ENCODE data around the gene AGBL4. TPM values are rescaled to one million over a fixed set of nuclear protein-coding genes. Genes with fewer than 3 reads are reported as not detected.

AGBL4 gene
- total and polyA plus RNA-seq, 9 of the 15 experiments (the other 6 are each of a cell fraction or from before 2014, with no cell fraction given), result 0.11 TPM; not detected in 7

DNA sequence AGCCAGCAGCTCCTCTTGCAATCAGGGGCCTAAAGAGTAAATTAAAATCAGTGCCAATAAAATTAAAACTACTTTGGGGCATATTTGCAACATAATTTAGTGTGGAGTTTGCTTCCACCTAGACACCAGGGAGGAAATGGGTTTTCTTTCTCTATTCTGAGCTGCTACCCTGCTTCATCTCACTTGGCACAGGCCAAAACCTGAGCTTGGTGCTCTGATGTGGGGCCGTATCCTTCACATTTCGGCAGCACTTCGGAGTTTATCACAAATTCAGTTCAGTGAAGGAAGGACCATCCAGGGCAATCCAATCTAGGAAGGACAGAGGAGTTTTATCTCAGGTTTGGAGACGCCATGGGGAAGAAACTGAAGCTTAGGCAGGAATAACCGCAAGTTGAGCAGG is 1428.1 kb downstream of the AGBL4 start (continued):
- TF ChIP-seq WHSC1 (IDR thresholded peaks at IDR 0.05; ENCODE audit: low read length), result no peak

- no peak for ATAC-seq
- Histone ChIP-seq H3K9me1 (ENCODE audit: control insufficient read depth, insufficient read depth, low read length) (no peaks in the 10 kb centered on the region), H3K36me3 (ENCODE audit: control insufficient read depth, insufficient read depth, low read length) (no peaks in the 10 kb centered on the region), H2AFZ (ENCODE audit: low read depth, low read length) (no peak overlapping the region), H3K4me1 (replicated peaks in 1 of 2; ENCODE audit: control insufficient read depth in 2 of 2, insufficient read depth in 2 of 2, low read length in 2 of 2) (no peaks in the 10 kb centered on the region), H3K27me3 (ENCODE audit: control insufficient read depth in 2 of 2, insufficient read depth in 2 of 2, low read length in 2 of 2) (no peaks in the 10 kb centered on the region), H3K27ac (ENCODE audit: extremely low read depth, low read depth, low read length) (no peak overlapping the region), H3K4me3 (no peak overlapping the region), H4K20me1 (replicated peaks; ENCODE audit: control insufficient read depth, insufficient read depth, low read length) (no peaks in the 10 kb centered on the region), H3K79me2 (ENCODE audit: control insufficient read depth, insufficient read depth, low read length) (no peaks in the 10 kb centered on the region), H3K9ac (ENCODE audit: insufficient read depth in 1 of 2, low read depth in 2 of 2, low read length in 2 of 2) (no peak overlapping the region), H3K9me3 (replicated peaks; ENCODE audit: control insufficient read depth, insufficient read depth, low read depth, low read length) (no peaks in the 10 kb centered on the region), H3K4me2 (ENCODE audit: insufficient read depth, low read length) (no peak overlapping the region)
- no peak for DNase-seq (ENCODE audit: extremely low read depth in 1 of 4, low spot score in 3 of 4)
- intact Hi-C loops (cut with micrococcal nuclease), result no loop called here
- no TSS peak for BruUV-seq (replicated peaks)
- in situ Hi-C loops (cut with MboI), result no loop called here
- POLR2A ChIA-PET, result no interaction called here
- CTCF ChIA-PET (ENCODE audit: low intra/inter-chr PET ratio), result no interaction called here
- no peak for TF ChIP-seq ZNF239 (CRISPR knock-in tag; IDR thresholded peaks at IDR 0.05)
- FAIRE-seq, result no peak
- WGBS (ENCODE audit: insufficient coverage, low coverage, missing lambda C conversion rate), result 0% methylated on average over 1 of the region's 1 CpG
Measured at GRCh38 chr1:48592330-48592729, 1431.4 kb downstream of the AGBL4 start.

- Histone ChIP-seq H3K9ac (ENCODE audit: insufficient read depth in 1 of 2, low read depth in 2 of 2, low read length in 2 of 2) (no peak overlapping the region), H3K9me1 (ENCODE audit: control insufficient read depth, insufficient read depth, low read length) (no peaks in the 10 kb centered on the region), H3K27ac (ENCODE audit: extremely low read depth, low read depth, low read length) (no peak overlapping the region), H4K20me1 (replicated peaks; ENCODE audit: control insufficient read depth, insufficient read depth, low read length) (no peaks in the 10 kb centered on the region), H3K36me3 (ENCODE audit: control insufficient read depth, insufficient read depth, low read length) (no peaks in the 10 kb centered on the region), H3K79me2 (ENCODE audit: control insufficient read depth, insufficient read depth, low read length) (no peaks in the 10 kb centered on the region), H3K4me3 (no peak overlapping the region), H3K27me3 (ENCODE audit: control insufficient read depth in 2 of 2, insufficient read depth in 2 of 2, low read length in 2 of 2) (no peaks in the 10 kb centered on the region), H3K4me1 (replicated peaks in 1 of 2; ENCODE audit: control insufficient read depth in 2 of 2, insufficient read depth in 2 of 2, low read length in 2 of 2) (no peaks in the 10 kb centered on the region), H2AFZ (ENCODE audit: low read depth, low read length) (no peak overlapping the region), H3K9me3 (replicated peaks; ENCODE audit: control insufficient read depth, insufficient read depth, low read depth, low read length) (no peaks in the 10 kb centered on the region), H3K4me2 (ENCODE audit: insufficient read depth, low read length) (no peak overlapping the region)
- ChIA-PET CTCF (ENCODE audit: low intra/inter-chr PET ratio) (no interaction called here), POLR2A (no interaction called here)
- WGBS (ENCODE audit: insufficient coverage, low coverage, missing lambda C conversion rate), result 0% methylated on average over 4 of the region's 4 CpGs
- no TSS peak for BruUV-seq (replicated peaks)
- no peak for FAIRE-seq
- intact Hi-C loops (cut with micrococcal nuclease), result no loop called here
- in situ Hi-C loops (cut with MboI), result no loop called here
- no peak for ATAC-seq
- DNase-seq (ENCODE audit: extremely low read depth in 1 of 4, low spot score in 3 of 4), result no peak
- TF ChIP-seq, protein P1, sequence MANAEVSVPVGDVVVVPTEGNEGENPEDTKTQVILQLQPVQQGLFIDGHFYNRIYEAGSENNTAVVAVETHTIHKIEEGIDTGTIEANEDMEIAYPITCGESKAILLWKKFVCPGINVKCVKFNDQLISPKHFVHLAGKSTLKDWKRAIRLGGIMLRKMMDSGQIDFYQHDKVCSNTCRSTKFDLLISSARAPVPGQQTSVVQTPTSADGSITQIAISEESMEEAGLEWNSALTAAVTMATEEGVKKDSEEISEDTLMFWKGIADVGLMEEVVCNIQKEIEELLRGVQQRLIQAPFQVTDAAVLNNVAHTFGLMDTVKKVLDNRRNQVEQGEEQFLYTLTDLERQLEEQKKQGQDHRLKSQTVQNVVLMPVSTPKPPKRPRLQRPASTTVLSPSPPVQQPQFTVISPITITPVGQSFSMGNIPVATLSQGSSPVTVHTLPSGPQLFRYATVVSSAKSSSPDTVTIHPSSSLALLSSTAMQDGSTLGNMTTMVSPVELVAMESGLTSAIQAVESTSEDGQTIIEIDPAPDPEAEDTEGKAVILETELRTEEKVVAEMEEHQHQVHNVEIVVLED (CRISPR knock-in tag; IDR thresholded peaks at IDR 0.05), result no peak
- TF ChIP-seq BCOR (IDR thresholded peaks at IDR 0.05) (no peak), CBX5 (IDR thresholded peaks at IDR 0.05; ENCODE audit: borderline replicate concordance, low read depth) (no peak), SMAD2 (IDR thresholded peaks at IDR 0.05; ENCODE audit: low read depth, low read length) (no peak), DEAF1 (CRISPR knock-in tag; IDR thresholded peaks at IDR 0.05) (no peak), FOXA1 (IDR thresholded peaks at IDR 0.05; ENCODE audit: borderline replicate concordance) (no peak), HMGN3 (IDR thresholded peaks at IDR 0.05; ENCODE audit: borderline replicate concordance, extremely low read depth, insufficient read length, low read depth, low read length) (no peak), MCM3 (IDR thresholded peaks at IDR 0.05) (no peak), PHF8 (IDR thresholded peaks at IDR 0.05; ENCODE audit: borderline replicate concordance, low read length) (no peak)
- TF ChIP-seq, protein P2, sequence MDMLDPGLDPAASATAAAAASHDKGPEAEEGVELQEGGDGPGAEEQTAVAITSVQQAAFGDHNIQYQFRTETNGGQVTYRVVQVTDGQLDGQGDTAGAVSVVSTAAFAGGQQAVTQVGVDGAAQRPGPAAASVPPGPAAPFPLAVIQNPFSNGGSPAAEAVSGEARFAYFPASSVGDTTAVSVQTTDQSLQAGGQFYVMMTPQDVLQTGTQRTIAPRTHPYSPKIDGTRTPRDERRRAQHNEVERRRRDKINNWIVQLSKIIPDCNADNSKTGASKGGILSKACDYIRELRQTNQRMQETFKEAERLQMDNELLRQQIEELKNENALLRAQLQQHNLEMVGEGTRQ (CRISPR knock-in tag; IDR thresholded peaks at IDR 0.05), result no peak
Measured at GRCh38 chr1:48591181-48591580, 1432.6 kb downstream of the AGBL4 start.
